Measurements from ENCODE around the gene NDUFS2. TPM values are rescaled to one million over a fixed set of nuclear protein-coding genes. Genes with fewer than 3 reads are reported as not detected.

NDUFS2 gene
- total and polyA plus RNA-seq, 2 experiments from 2014 or later, result 104 to 135 TPM

DNA sequence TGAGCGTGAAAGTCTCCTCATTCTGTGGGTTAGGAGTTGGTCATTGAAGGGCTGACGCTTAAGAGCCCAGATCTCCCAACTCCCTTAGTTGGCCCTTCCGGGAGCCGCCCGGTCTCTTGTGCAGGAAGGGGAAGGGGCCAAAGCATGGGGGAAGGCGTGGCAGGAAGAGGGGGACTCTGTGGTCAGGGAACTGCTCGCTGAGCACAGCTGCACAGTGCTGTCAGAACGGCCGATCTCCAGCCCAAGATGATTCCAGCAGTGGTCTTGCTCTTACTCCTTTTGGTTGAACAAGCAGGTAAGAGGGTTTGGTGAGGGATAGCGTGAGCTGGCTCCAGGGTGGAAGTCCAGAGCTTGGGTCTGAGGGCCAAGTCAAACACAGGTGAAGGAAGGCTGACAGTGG lies 12.9 kb downstream of the NDUFS2 start, which contains the start of gene FCER1G:
TSS of gene FCER1G (plus strand) at position 220 of the 400 bp plus-strand sequence. CDS start at position 247, 27 bp downstream.
- Histone ChIP-seq H3K9me3 (ENCODE audit: low read depth) (no peaks in the 10 kb centered on the region), H3K79me2 (ENCODE audit: insufficient read depth) (peaks cover 9% of the 10 kb centered on the region), H3K36me3 (ENCODE audit: low read depth) (peaks cover 40% of the 10 kb centered on the region), H2AFZ (no peak within 1 kb of the TSS), H3K4me2 (ENCODE audit: unreplicated experiment) (no peak within 1 kb of the TSS), H3K4me1 (ENCODE audit: insufficient read depth) (peaks cover 26% of the 10 kb centered on the region), H3F3A (ENCODE audit: insufficient read depth) (peaks cover 48% of the 10 kb centered on the region), H3K27me3 (replicated peaks; ENCODE audit: insufficient read depth) (no peaks in the 10 kb centered on the region), H3K27ac (peak within 1 kb of the TSS; percentile 99), H3K9ac (no peak within 1 kb of the TSS), H4K20me1 (ENCODE audit: insufficient read depth) (no peaks in the 10 kb centered on the region), H3K4me3 (no peak within 1 kb of the TSS), H3K9me2 (ENCODE audit: insufficient read depth) (no peaks in the 10 kb centered on the region)
- 82 to 87% methylated on average over 10 of the region's 10 CpGs for WGBS, 2 experiments (ENCODE audit: low coverage in 1 of 2, low lambda C conversion rate in 2 of 2, missing lambda C conversion rate in 2 of 2)
- in situ Hi-C loops (cut with MboI), result no loop called here
- no peak for DNase-seq
- TF ChIP-seq EZH2 (IDR thresholded peaks at IDR 0.05; ENCODE audit: insufficient read depth, poor library complexity, severe bottlenecking), result no peak
- no peak for TF ChIP-seq EZH2phosphoT487 (IDR thresholded peaks at IDR 0.05; ENCODE audit: insufficient read depth, low read depth)

DNA sequence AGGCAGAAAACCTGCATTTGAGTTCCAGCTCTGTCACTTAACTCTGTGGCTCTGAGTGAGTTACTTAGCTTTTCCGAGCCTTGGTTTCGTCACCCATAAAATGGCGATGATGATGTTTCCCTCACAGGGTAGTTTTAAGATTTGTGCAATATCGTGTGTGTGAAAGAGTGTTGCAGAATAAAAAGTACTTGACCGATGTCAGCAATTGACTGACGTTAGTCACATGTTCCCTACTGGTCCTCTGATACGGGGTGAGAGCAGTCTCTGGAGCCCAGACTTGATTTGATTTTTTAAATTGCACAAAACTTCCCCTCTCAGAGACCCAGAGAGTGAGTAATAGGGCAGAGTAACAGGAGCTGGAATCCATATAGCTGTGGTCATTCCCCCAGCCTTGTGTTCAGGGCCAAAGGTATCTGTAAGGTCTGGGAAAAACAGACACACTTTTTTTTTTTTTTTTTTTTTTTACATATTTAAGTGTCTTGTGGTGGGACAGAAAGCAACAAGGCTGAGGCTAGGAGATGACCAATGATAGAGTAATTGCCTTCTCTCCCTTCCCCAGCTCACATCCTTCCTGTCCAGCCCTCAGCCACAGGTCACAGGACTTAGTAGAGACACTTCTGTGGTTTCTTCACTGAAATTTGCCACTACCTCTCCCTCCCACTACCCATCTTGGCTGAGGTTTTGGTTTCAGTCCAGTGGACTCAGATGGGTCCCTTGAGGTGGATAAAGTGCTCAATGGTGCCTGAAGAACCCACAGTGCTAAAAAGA lies 15.0 kb downstream of the NDUFS2 start:
- no peaks in the 10 kb centered on the region for H3K27me3 ChIP-seq (replicated peaks; ENCODE audit: insufficient read depth)
- no peaks in the 10 kb centered on the region for H3K9me2 ChIP-seq (ENCODE audit: insufficient read depth)
- no peaks in the 10 kb centered on the region for H4K20me1 ChIP-seq (ENCODE audit: insufficient read depth)
- peaks cover 20% of the 10 kb centered on the region for H3K36me3 ChIP-seq (ENCODE audit: low read depth)
- peak overlapping the region; percentile 85 for H3K9ac ChIP-seq
- DNase-seq, result peak; percentile 87
- H3K27ac ChIP-seq, result peak overlapping the region; percentile 99
- H3K79me2 ChIP-seq (ENCODE audit: insufficient read depth), result no peaks in the 10 kb centered on the region
- peaks cover 26% of the 10 kb centered on the region for H3K4me1 ChIP-seq (ENCODE audit: insufficient read depth)
- H3K4me2 ChIP-seq (ENCODE audit: unreplicated experiment), result peak overlapping the region; percentile 59
- TF ChIP-seq EZH2phosphoT487 (IDR thresholded peaks at IDR 0.05; ENCODE audit: insufficient read depth, low read depth), result no peak
- TF ChIP-seq EZH2 (IDR thresholded peaks at IDR 0.05; ENCODE audit: insufficient read depth, poor library complexity, severe bottlenecking), result no peak
- in situ Hi-C loops (cut with MboI), result no loop called here
- WGBS, 2 experiments (ENCODE audit: low coverage in 1 of 2, low lambda C conversion rate in 2 of 2, missing lambda C conversion rate in 2 of 2), result 5 to 14% methylated on average over 7 of the region's 7 CpGs
- H3F3A ChIP-seq (ENCODE audit: insufficient read depth), result peaks cover 48% of the 10 kb centered on the region
- H2AFZ ChIP-seq, result peak overlapping the region; percentile 87
- H3K9me3 ChIP-seq (ENCODE audit: low read depth), result no peaks in the 10 kb centered on the region
- peak overlapping the region; percentile 56 for H3K4me3 ChIP-seq

DNA sequence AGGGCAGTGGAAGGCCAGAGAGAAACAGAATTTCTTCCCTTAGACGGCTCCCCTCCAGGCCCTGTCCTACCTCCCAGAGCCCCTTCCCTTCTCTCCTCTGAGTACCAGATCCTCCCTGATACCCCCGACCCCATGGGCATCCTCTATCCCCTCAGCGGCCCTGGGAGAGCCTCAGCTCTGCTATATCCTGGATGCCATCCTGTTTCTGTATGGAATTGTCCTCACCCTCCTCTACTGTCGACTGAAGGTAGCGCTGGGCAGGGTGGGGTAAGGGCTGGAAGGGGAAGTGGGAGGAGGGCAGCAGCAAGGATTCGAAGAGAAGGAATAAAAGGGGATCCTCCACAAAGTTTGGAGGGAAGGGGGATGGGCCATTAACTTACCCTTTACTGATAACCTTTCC lies 15.7 kb downstream of the NDUFS2 start:
- Histone ChIP-seq H3K9me3 (ENCODE audit: low read depth) (no peaks in the 10 kb centered on the region), H3K9ac (peak overlapping the region; percentile 85), H4K20me1 (ENCODE audit: insufficient read depth) (no peaks in the 10 kb centered on the region), H3F3A (ENCODE audit: insufficient read depth) (peaks cover 48% of the 10 kb centered on the region), H3K4me2 (ENCODE audit: unreplicated experiment) (no peak overlapping the region), H3K27me3 (replicated peaks; ENCODE audit: insufficient read depth) (no peaks in the 10 kb centered on the region), H3K36me3 (ENCODE audit: low read depth) (peaks cover 13% of the 10 kb centered on the region), H3K9me2 (ENCODE audit: insufficient read depth) (no peaks in the 10 kb centered on the region), H3K4me1 (ENCODE audit: insufficient read depth) (peaks cover 26% of the 10 kb centered on the region), H2AFZ (no peak overlapping the region), H3K79me2 (ENCODE audit: insufficient read depth) (no peaks in the 10 kb centered on the region), H3K4me3 (no peak overlapping the region), H3K27ac (peak overlapping the region; percentile 99)
- TF ChIP-seq EZH2 (IDR thresholded peaks at IDR 0.05; ENCODE audit: insufficient read depth, poor library complexity, severe bottlenecking) (no peak), EZH2phosphoT487 (IDR thresholded peaks at IDR 0.05; ENCODE audit: insufficient read depth, low read depth) (no peak)
- no peak for DNase-seq
- in situ Hi-C loops (cut with MboI), result no loop called here
- 82 to 85% methylated on average over 6 of the region's 6 CpGs for WGBS, 2 experiments (ENCODE audit: low coverage in 1 of 2, low lambda C conversion rate in 2 of 2, missing lambda C conversion rate in 2 of 2)

DNA sequence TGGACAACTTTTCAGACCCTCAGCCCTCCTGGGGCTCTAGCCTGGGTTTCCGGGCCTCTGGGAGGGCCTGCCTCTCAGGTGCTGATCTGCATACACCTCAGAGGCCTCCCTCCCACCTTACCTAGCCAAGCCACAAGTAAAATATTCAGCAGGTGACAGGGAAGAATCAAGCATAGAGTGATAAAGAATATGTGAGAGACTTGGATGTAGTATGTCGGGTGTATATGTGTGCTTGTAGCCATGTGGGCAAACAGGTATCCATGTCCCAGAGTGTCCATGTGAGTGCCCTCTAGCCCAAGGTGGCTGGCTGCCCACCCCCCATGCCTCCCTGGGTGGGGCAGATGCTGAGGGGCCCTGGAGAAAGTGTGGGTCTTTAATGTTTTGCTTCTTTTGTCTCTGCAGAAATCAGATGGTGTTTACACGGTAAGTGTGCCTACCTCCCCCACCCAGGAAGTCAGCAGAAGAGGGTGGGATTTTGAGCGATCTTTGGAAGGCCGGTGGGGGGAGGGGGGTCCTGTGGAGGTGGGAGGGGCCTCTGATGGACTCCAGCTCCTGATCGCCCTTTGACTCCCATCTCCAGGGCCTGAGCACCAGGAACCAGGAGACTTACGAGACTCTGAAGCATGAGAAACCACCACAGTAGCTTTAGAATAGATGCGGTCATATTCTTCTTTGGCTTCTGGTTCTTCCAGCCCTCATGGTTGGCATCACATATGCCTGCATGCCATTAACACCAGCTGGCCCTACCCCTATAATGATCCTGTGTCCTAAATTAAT lies 16.3 kb downstream of the NDUFS2 start:
- Histone ChIP-seq H3F3A (ENCODE audit: insufficient read depth) (peaks cover 42% of the 10 kb centered on the region), H3K27me3 (replicated peaks; ENCODE audit: insufficient read depth) (no peaks in the 10 kb centered on the region), H3K79me2 (ENCODE audit: insufficient read depth) (no peaks in the 10 kb centered on the region), H3K9ac (no peak overlapping the region), H2AFZ (no peak overlapping the region), H3K9me3 (ENCODE audit: low read depth) (no peaks in the 10 kb centered on the region), H3K4me2 (ENCODE audit: unreplicated experiment) (no peak overlapping the region), H3K9me2 (ENCODE audit: insufficient read depth) (no peaks in the 10 kb centered on the region), H3K4me1 (ENCODE audit: insufficient read depth) (peaks cover 26% of the 10 kb centered on the region), H3K27ac (no peak overlapping the region), H3K36me3 (ENCODE audit: low read depth) (peaks cover 7% of the 10 kb centered on the region), H3K4me3 (no peak overlapping the region), H4K20me1 (ENCODE audit: insufficient read depth) (no peaks in the 10 kb centered on the region)
- DNase-seq, result no peak
- 77 to 86% methylated on average over 8 of the region's 8 CpGs for WGBS, 2 experiments (ENCODE audit: low coverage in 1 of 2, low lambda C conversion rate in 2 of 2, missing lambda C conversion rate in 2 of 2)
- TF ChIP-seq EZH2 (IDR thresholded peaks at IDR 0.05; ENCODE audit: insufficient read depth, poor library complexity, severe bottlenecking) (no peak), EZH2phosphoT487 (IDR thresholded peaks at IDR 0.05; ENCODE audit: insufficient read depth, low read depth) (no peak)
- in situ Hi-C loops (cut with MboI), result no loop called here
